Hypothalamus (tissue), 51 donors: ENCODE data around the gene DPF3.
"Not testable (repeated sequence)": the region's sequence is repeated elsewhere in the genome, so short reads cannot be mapped to it uniquely, and the experiment has no call there.

ENCODE experiments used
- DNase-seq, 51 donors: peaks; one replicate each; lab custom pipeline; 2025; lab: John Stamatoyannopoulos, UW

Gene DPF3

GRCh38 chr14:72776701-72777261, 117.1 kb downstream of the DPF3 start:
- DNase-seq, result peak in 1 of 51 donors; percentile 27

GRCh38 chr14:72775923-72776554, 117.9 kb downstream of the DPF3 start:
- DNase-seq, result no peak

- no peak for DNase-seq
These were observed 118.8 kb downstream of the DPF3 start for GRCh38 chr14:72774894-72775620.

GRCh38 chr14:72774141-72774540, 119.8 kb downstream of the DPF3 start:
- no peak for DNase-seq

GRCh38 chr14:72771561-72771960, 122.3 kb downstream of the DPF3 start:
- DNase-seq, result no peak

- DNase-seq, result no peak
These were observed 127.6 kb downstream of the DPF3 start for GRCh38 chr14:72766296-72766695.

- no peak for DNase-seq
These were observed 130.0 kb downstream of the DPF3 start for GRCh38 chr14:72763892-72764291.

- DNase-seq, result no peak
These were observed 134.2 kb downstream of the DPF3 start for GRCh38 chr14:72759670-72760069.

GRCh38 chr14:72758993-72759392, 134.9 kb downstream of the DPF3 start:
- no peak for DNase-seq

GRCh38 chr14:72758420-72758819, 135.5 kb downstream of the DPF3 start:
- DNase-seq, result no peak

- no peak for DNase-seq
These were observed 136.9 kb downstream of the DPF3 start for GRCh38 chr14:72756967-72757366.

- no peak for DNase-seq
These were observed 138.1 kb downstream of the DPF3 start for GRCh38 chr14:72755766-72756165.

- DNase-seq, result no peak
These were observed 139.0 kb downstream of the DPF3 start for GRCh38 chr14:72754949-72755348.

- no peak for DNase-seq
These were observed 140.0 kb downstream of the DPF3 start for GRCh38 chr14:72753879-72754400.

- no peak for DNase-seq
These were observed 140.7 kb downstream of the DPF3 start for GRCh38 chr14:72753044-72753710.

- no peak for DNase-seq
These were observed 141.9 kb downstream of the DPF3 start for GRCh38 chr14:72752034-72752412.

GRCh38 chr14:72751276-72752033, 142.4 kb downstream of the DPF3 start:
- DNase-seq, result no peak

- DNase-seq, result not testable (repeated sequence)
These were observed 145.0 kb downstream of the DPF3 start for GRCh38 chr14:72748921-72749320.

- no peak for DNase-seq
These were observed 146.2 kb downstream of the DPF3 start for GRCh38 chr14:72747652-72748051.
